ENCODE data around the gene RMP24.

- TF ChIP-seq POLR2A (IDR thresholded peaks at IDR 0.05) = no peak
- TF ChIP-seq CTCF (IDR thresholded peaks at IDR 0.05) = no peak
These were observed 44.8 kb downstream of the RMP24 start for GRCh38 chr18:36017232-36017631.

Measured in testis (tissue), 2 donors.